WERI-Rb-1 (cell line): ENCODE data around the gene LRPPRC.

ENCODE experiments used
- DNase-seq: peaks from one replicate; pipeline ENCODE4 v3.0.0-alpha.2; 2020
- H3K27ac ChIP-seq: fragments of 250-450 bp; sonication (Bioruptor Pico); 2 replicates; pipeline ENCODE4 v1.5.1; 2020; ENCODE audit warnings: mild to moderate bottlenecking, moderate library complexity
- H3K27me3 ChIP-seq: fragments of 250-450 bp; sonication (Bioruptor Pico); 2 replicates; pipeline ENCODE4 v1.5.1; 2021; ENCODE audit warnings: mild to moderate bottlenecking, low read depth, moderate library complexity; ENCODE audit not compliant: insufficient read depth, severe bottlenecking
- H3K36me3 ChIP-seq: fragments of 250-450 bp; sonication (Bioruptor Pico); 2 replicates; pipeline ENCODE4 v1.5.1; 2020; ENCODE audit warnings: mild to moderate bottlenecking, moderate library complexity
- H3K4me3 ChIP-seq: 2 replicates; pipeline ENCODE4 v1.5.1; 2011; ENCODE audit warnings: low read depth, mild to moderate bottlenecking, control low read depth, low read length
- H3K9me3 ChIP-seq: fragments of 250-450 bp; sonication (Bioruptor Pico); 2 replicates; pipeline ENCODE4 v1.5.1; 2021; ENCODE audit warnings: mild to moderate bottlenecking, moderate library complexity; ENCODE audit not compliant: severe bottlenecking
- TF ChIP-seq, protein P1 (sequence below): IDR thresholded peaks from 2 replicates; pipeline ENCODE4 v1.5.1; 2011; ENCODE audit warnings: low read depth, mild to moderate bottlenecking, control low read depth, inconsistent platforms, low read length

The LRPPRC gene

DNA sequence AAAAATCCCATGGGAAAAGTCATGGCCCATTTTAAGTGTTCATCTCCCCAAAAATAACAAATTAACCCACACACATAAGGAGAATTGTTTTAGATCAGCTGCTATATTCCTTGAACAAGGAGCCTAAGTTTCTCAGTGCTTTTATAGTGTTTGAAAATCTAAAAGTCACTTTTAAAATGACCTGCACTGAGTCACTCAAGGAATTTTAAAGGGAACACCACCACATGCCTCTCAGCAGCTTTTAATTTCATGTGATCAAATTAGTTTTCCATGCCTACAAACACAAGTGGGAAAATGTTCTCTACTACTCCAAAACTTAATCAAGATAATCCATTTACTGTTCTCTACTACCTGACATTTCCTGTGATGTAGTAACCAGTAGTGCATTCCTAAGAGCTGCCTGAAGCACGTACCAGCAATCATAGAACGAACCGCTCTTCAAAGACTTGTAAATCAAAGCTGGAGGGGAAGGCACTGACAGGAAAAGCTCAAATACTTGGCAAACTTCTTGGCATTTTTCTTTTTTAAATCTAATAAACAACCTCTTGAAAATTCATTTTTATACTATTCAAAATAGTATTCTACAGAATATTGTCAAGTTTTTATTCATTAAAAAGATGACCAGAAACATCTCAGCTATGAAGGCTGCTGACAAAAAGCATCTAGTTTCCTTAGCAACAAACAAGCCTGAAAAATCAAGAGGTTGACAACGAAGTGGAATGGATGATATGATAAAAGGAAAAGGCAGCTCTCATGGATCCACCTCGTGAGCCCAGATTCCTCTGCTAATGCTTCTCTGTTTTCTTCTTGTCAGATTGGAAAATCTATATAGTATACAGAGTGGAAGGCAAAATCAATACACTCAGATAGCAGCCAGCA lies 37.2 kb downstream of the LRPPRC start:
- no peaks in the 10 kb centered on the region for H3K9me3 ChIP-seq
- H3K27me3 ChIP-seq: no peaks in the 10 kb centered on the region
- H3K36me3 ChIP-seq: peaks cover 96% of the 10 kb centered on the region
- no peak overlapping the region for H3K27ac ChIP-seq
- TF ChIP-seq, protein P1, sequence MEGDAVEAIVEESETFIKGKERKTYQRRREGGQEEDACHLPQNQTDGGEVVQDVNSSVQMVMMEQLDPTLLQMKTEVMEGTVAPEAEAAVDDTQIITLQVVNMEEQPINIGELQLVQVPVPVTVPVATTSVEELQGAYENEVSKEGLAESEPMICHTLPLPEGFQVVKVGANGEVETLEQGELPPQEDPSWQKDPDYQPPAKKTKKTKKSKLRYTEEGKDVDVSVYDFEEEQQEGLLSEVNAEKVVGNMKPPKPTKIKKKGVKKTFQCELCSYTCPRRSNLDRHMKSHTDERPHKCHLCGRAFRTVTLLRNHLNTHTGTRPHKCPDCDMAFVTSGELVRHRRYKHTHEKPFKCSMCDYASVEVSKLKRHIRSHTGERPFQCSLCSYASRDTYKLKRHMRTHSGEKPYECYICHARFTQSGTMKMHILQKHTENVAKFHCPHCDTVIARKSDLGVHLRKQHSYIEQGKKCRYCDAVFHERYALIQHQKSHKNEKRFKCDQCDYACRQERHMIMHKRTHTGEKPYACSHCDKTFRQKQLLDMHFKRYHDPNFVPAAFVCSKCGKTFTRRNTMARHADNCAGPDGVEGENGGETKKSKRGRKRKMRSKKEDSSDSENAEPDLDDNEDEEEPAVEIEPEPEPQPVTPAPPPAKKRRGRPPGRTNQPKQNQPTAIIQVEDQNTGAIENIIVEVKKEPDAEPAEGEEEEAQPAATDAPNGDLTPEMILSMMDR: no peak
- H3K4me3 ChIP-seq: no peak overlapping the region
- no peak for DNase-seq

- H3K27ac ChIP-seq: no peak overlapping the region
- no peaks in the 10 kb centered on the region for H3K27me3 ChIP-seq
- peaks cover 94% of the 10 kb centered on the region for H3K36me3 ChIP-seq
- DNase-seq: no peak
- H3K4me3 ChIP-seq: no peak overlapping the region
- no peaks in the 10 kb centered on the region for H3K9me3 ChIP-seq
- TF ChIP-seq, protein P1: no peak
These were observed 45.3 kb downstream of the LRPPRC start for GRCh38 chr2:43950383-43951008.

DNA sequence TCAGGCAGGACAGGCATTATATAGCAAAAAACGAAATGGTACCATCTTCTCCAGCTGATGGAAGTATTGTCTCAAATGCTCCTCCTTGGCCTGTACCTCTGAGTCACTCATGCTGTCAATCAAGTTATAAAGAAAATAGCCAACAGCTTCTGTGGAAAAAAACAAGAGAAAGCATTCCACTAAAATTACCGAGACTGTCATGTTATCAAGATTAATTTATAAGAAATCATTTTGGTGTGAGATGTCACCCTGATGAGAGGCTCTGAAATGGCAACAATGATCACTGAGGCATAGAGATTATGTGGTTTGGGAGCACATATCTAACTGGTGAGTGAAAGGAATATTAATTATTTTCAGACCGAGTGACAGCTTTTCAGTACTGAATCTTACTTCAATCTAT lies 47.4 kb downstream of the LRPPRC start:
- TF ChIP-seq, protein P1: no peak
- H3K4me3 ChIP-seq: no peak overlapping the region
- no peaks in the 10 kb centered on the region for H3K9me3 ChIP-seq
- DNase-seq: no peak
- no peak overlapping the region for H3K27ac ChIP-seq
- H3K27me3 ChIP-seq: no peaks in the 10 kb centered on the region
- peaks cover 96% of the 10 kb centered on the region for H3K36me3 ChIP-seq

DNA sequence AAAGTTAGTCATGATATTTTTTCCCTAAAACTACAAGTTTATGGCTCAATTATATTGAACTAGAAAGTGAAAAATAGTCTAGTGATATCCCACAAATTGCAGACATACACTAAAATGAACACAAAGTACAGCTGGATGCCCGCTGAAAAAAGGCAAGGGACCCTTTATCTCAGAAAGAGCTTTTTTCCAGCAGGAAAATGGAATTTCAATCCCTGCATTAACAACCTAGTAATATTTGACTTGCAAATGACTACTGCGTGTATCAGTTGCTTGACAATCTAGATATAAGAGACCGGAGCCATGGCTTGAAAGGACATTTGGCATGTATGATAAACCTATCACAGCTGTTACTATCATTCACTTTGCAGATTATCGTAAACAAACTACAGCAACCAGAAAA lies 49.1 kb downstream of the LRPPRC start:
- TF ChIP-seq, protein P1: no peak
- no peaks in the 10 kb centered on the region for H3K9me3 ChIP-seq
- H3K27ac ChIP-seq: no peak overlapping the region

DNA sequence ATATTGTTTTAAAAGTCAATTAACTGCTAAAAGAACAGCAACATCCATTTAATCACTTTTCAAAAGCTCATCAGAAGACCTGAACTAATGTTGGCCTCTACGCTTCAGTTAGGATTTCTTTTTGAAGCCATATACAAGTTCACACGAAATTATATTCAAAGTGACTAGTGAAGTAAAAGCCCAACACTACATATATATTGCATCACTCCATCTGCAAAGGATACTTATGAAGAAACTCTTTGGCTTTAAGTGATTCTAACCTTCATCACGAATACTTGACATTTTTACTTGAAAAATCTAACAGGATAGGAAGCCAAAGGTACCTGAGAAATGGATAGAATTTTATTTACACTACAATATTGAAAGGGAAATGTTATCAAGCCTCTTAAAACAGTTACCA lies 50.4 kb downstream of the LRPPRC start:
- Histone ChIP-seq H3K36me3 (peaks cover 85% of the 10 kb centered on the region), H3K9me3 (no peaks in the 10 kb centered on the region), H3K27ac (no peak overlapping the region), H3K4me3 (no peak overlapping the region), H3K27me3 (no peaks in the 10 kb centered on the region)
- no peak for DNase-seq
- TF ChIP-seq, protein P1: no peak

More for the DNA sequence above, 49.1 kb downstream of the LRPPRC start:
- Histone ChIP-seq H3K36me3 (peaks cover 98% of the 10 kb centered on the region), H3K4me3 (no peak overlapping the region), H3K27me3 (no peaks in the 10 kb centered on the region)
- no peak for DNase-seq
